Muscle of leg (tissue), 11 donors: ENCODE results near the gene ZNF740. TPM values are rescaled to one million over a fixed set of nuclear protein-coding genes. Genes with fewer than 3 reads are reported as not detected.

ENCODE experiments used
- DNase-seq: peaks from one replicate; pipeline ENCODE4 v3.0.0; 2013
- H3K27ac ChIP-seq: one replicate; pipeline ENCODE4 v1.5.1; 2013; ENCODE audit warnings: mild to moderate bottlenecking, low read length, control low read depth
- H3K27me3 ChIP-seq: one replicate; pipeline ENCODE4 v1.6.1; 2013; ENCODE audit warnings: low read length; ENCODE audit not compliant: control insufficient read depth, insufficient read depth
- H3K36me3 ChIP-seq: one replicate; pipeline ENCODE4 v1.6.1; 2013; ENCODE audit warnings: low read length; ENCODE audit not compliant: control insufficient read depth, insufficient read depth
- H3K4me1 ChIP-seq: one replicate; pipeline ENCODE4 v1.6.1; 2013; ENCODE audit warnings: low read length; ENCODE audit not compliant: control insufficient read depth, insufficient read depth
- H3K4me3 ChIP-seq: one replicate; pipeline ENCODE4 v1.5.1; 2013; ENCODE audit warnings: low read length, control low read depth
- H3K9me3 ChIP-seq: replicated peaks from 2 replicates; pipeline ENCODE4 v1.6.1; 2013; ENCODE audit warnings: low read depth, low read length; ENCODE audit not compliant: control insufficient read depth
- WGBS: methylation state at CpG from one replicate; pipeline ENCODE4 v1.1.5; 2013; ENCODE audit warnings: missing lambda C conversion rate; ENCODE audit not compliant: insufficient coverage; 5-methylcytosine and 5-hydroxymethylcytosine counted together
- polyA plus RNA-seq, 8 donors: library from polyadenylated mRNA; unstranded; fragments of 120-200 nt; gene quantifications; one replicate each; pipeline versions ENCODE4 v1.2.1 to v1.2.3, GENCODE V29; 2013; ENCODE audit warnings: inconsistent platforms in 1 of 8, low replicate concordance in 1 of 8; ENCODE audit not compliant: insufficient read length in 8 of 8, insufficient read depth in 1 of 8
- total RNA-seq: library from RNA; stranded (reverse); fragments of 120-200 nt; gene quantifications from one replicate; pipeline ENCODE4 v1.2.4, GENCODE V29; 2013

The ZNF740 gene
- total and polyA plus RNA-seq, 9 donors, result 19.0 to 36.9 (median 27.6) TPM

DNA sequence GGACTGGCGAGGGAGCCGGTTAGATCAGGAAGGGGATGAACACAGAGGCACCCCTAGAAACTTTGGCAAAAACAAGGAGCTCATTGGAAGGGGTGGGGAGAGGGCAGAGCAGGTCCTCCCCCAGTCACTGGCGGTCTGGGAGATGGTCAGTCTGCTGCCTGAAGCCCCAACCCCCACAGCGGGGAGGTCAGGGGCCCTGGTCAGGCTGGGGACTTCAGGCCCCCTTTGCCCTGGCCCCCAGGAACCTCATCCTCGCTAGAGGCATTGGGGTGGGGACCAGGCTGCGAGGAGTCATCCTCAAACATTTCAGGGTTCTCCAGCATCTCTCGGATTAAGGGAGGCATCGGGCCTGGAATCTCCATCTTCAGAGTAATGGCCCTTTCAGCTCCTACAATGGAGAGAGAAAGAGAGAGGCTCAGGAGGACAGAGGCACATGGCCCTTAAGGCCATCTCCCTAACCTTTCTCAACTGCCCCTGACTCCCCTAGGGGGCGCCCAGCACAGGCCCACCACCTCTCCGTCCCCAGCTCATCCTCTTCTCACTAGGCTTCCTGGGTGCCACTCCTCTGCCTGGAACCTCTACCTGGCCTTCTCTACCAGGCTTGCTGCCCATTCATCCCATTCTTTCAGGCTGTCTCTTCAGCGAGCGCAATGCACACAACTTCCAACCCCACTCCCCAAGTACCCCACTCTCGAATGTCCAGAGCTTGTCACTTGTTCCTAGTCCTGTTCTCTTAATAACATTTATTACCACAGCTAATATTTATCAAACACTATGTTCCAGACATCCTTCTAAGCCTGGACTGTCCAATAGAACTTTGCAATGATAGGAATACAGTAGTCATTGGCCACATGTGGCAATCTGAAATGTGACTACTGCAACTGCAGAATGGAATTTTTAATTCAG is 31.2 kb downstream of the ZNF740 start:
- Histone ChIP-seq H3K9me3 (no peaks in the 10 kb centered on the region), H3K4me3 (no peak overlapping the region), H3K27ac (no peak overlapping the region), H3K36me3 (peaks cover 53% of the 10 kb centered on the region), H3K4me1 (peaks cover 42% of the 10 kb centered on the region), H3K27me3 (no peaks in the 10 kb centered on the region)
- 84% methylated on average over 9 of the region's 13 CpGs for WGBS
- no peak for DNase-seq

DNA sequence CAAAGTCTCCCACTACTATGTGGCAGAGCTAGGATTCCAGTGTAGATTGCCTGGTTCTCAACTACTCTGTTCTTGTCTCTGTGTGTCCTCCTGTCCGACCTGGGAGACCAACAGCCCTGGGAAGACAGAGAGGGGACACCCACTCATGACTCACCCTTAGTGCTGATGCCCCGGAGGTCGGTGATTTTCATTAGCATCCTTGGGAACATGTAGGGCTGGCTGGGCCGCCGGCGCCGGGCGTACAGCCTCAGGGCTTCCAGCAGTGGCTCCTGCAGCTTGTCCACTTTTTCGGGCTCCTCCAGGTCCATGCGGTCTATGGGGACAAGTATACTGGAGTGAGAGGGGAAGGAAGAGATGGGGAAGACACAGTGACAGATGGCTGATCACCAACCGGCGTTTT is 32.4 kb downstream of the ZNF740 start:
- Histone ChIP-seq H3K27me3 (no peaks in the 10 kb centered on the region), H3K9me3 (no peaks in the 10 kb centered on the region), H3K36me3 (peaks cover 53% of the 10 kb centered on the region), H3K4me3 (no peak overlapping the region), H3K4me1 (peaks cover 53% of the 10 kb centered on the region), H3K27ac (no peak overlapping the region)
- DNase-seq, result no peak
- WGBS, result 54% methylated on average over 8 of the region's 12 CpGs

DNA sequence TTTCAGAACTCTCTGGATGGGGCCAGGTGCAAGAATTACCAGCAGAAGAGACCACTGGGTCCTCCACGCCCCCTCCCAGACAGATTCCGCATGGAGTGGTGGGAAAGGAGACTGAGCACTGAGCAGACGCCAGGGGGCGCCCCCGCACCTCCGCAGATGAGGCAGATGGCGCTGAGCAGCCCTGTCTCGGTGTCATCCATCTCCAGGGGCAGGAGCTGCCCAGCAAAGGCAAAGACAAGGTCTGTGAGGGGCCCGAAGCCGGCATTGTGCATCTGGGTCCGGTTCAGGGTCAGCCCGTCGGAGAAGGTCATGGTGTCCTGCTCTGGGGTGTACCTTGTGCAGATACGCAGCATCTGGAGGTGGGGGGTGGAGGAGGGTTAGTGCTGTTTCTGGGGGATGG is 32.8 kb downstream of the ZNF740 start:
- Histone ChIP-seq H3K4me3 (no peak overlapping the region), H3K9me3 (no peaks in the 10 kb centered on the region), H3K27me3 (no peaks in the 10 kb centered on the region), H3K27ac (no peak overlapping the region), H3K4me1 (peaks cover 56% of the 10 kb centered on the region), H3K36me3 (peaks cover 53% of the 10 kb centered on the region)
- WGBS, result 8% methylated on average over 14 of the region's 14 CpGs
- DNase-seq, result peak; percentile 81

DNA sequence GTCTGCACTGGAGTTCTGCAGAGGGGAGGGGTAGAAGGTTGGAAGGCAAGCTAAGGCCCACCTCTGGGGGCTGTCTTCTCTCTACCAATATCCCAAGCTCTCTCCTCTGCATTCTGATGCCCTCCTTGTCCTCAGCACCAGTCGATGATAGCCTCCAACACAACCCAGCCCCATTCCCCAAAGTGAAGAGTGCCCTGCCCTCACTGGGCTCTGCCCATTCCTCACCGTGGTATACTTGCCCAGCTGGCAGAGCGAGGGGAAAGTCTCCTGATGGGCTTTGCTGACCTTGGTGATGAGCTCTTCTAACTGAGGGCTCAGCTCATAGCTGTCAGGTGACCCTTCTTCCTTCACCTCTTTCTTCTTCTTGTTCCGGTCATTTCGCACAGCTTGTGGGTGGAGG is 33.7 kb downstream of the ZNF740 start:
- no peak overlapping the region for H3K4me3 ChIP-seq
- DNase-seq, result no peak
- no peaks in the 10 kb centered on the region for H3K9me3 ChIP-seq
- WGBS, result 91% methylated on average over 5 of the region's 5 CpGs
- H3K27me3 ChIP-seq, result no peaks in the 10 kb centered on the region
- peaks cover 53% of the 10 kb centered on the region for H3K36me3 ChIP-seq
- peaks cover 54% of the 10 kb centered on the region for H3K4me1 ChIP-seq
- H3K27ac ChIP-seq, result no peak overlapping the region

DNA sequence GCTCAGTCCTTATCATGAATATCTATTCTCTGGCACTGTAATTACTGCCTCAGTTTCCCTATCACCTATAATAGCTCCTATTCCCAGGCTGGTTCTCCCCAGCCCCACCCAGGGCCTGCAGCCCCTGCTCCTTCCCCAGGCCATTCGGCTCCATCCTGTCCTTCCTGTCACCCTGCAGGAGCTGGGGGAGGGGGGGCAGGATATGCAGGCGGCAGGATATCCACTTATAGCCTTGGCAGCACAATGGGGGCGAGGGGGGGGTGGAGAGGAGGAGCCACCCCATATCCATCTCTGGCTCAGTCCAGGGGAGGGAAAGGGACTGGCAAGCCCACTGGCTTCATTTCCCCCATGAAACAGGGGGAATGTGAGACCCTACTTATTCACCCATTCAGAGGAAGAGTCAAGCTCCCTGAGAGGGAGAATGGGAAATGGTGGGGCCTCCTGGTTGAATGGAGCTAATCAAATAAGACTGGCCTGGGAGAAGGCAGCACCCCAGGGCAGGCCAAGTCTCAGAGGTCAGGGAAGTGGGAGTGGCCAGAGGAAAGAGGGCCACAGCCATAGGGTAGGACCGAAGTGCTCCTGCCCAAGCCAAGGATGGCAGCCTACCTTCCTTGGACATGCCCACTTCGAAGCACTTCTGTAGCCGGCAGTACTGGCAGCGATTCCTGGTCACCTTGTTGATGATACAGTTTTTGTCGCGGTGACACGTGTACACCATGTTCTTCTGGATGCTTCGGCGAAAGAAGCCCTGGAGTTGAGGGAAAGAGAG is 34.3 kb downstream of the ZNF740 start:
- Histone ChIP-seq H3K27me3 (no peaks in the 10 kb centered on the region), H3K4me1 (peaks cover 60% of the 10 kb centered on the region), H3K36me3 (peaks cover 53% of the 10 kb centered on the region), H3K27ac (peak overlapping the region; percentile 62), H3K4me3 (no peak overlapping the region), H3K9me3 (no peaks in the 10 kb centered on the region)
- WGBS, result 71% methylated on average over 4 of the region's 12 CpGs
- DNase-seq, result no peak

DNA sequence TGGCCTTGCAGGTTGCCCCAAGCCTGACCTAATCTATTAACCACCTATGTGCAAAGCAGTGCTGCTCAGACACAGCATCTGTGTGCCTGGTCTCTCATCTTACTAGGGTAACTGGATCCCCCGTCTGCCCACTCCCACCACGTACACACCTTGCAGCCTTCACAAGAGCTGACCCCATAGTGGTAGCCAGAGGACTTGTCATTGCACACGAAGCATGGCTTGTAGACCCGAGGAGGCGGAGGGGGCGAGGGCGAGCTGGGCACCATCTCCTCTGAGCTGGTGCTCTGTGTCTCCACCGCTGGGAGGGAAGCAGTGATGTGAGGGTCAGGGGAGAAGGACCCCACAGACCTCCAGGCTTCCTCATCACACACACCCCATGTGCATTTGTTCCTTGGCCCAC is 35.0 kb downstream of the ZNF740 start:
- Histone ChIP-seq H3K4me3 (no peak overlapping the region), H3K27ac (peak overlapping the region; percentile 62), H3K9me3 (no peaks in the 10 kb centered on the region), H3K4me1 (peaks cover 60% of the 10 kb centered on the region), H3K36me3 (peaks cover 47% of the 10 kb centered on the region), H3K27me3 (no peaks in the 10 kb centered on the region)
- DNase-seq, result no peak
- WGBS, result 76% methylated on average over 2 of the region's 8 CpGs

- peaks cover 67% of the 10 kb centered on the region for H3K4me1 ChIP-seq
- H3K27ac ChIP-seq, result peak overlapping the region; percentile 49
- DNase-seq, result peak; percentile 17
- H3K27me3 ChIP-seq, result no peaks in the 10 kb centered on the region
- H3K36me3 ChIP-seq, result peaks cover 30% of the 10 kb centered on the region
- WGBS, result 30% methylated on average over 13 of the region's 19 CpGs
- no peak overlapping the region for H3K4me3 ChIP-seq
- H3K9me3 ChIP-seq, result no peaks in the 10 kb centered on the region
These were observed 36.8 kb downstream of the ZNF740 start for GRCh38 chr12:53217051-53217930.

GRCh38 chr12:53217931-53218307 is 37.4 kb downstream of the ZNF740 start:
- WGBS, result 26% methylated on average over 3 of the region's 3 CpGs
- Histone ChIP-seq H3K9me3 (no peaks in the 10 kb centered on the region), H3K27ac (peak overlapping the region; percentile 49), H3K36me3 (peaks cover 24% of the 10 kb centered on the region), H3K27me3 (no peaks in the 10 kb centered on the region), H3K4me3 (peak overlapping the region; percentile 67), H3K4me1 (peaks cover 74% of the 10 kb centered on the region)
- peak; percentile 29 for DNase-seq

DNA sequence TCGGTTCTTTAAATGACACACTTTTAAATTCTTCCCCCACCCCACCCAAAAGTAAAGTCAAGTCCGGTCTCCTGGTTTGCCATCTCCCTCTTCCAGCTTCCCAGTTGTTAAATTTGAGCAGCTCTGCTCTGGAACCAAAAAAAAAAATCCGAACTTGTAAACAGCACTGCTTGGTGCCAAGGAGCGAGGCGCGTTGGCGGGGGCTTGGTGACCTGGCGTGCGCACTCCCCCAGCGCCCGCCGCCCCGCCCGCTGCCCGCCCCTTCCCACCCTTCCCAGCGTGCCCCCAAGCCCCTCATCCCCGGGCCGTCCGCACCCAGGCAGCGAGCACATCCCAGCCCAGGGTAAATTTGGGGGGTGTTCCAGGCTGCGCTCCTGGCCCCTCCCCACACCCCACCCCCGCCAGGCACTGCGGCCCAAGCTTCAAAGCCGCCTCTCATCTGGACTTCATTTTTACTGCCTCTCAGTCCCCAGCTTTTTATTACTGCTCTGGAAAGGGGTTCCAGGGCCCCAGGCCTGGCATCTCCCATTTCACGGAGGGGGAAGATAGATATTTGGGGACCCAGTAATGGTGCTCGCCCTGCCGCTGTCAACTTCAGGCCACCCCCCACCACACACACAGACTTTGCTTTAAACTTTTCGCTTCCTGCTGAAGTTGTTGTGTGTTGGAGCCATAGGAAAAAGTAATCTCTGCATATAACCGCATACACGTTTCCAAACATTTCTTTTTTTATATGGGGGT is 38.2 kb downstream of the ZNF740 start:
- WGBS, result 5% methylated on average over 15 of the region's 30 CpGs
- H3K4me3 ChIP-seq, result peak overlapping the region; percentile 67
- no peaks in the 10 kb centered on the region for H3K9me3 ChIP-seq
- DNase-seq, result peak; percentile 78
- H3K27me3 ChIP-seq, result no peaks in the 10 kb centered on the region
- H3K4me1 ChIP-seq, result peaks cover 76% of the 10 kb centered on the region
- peak overlapping the region; percentile 100 for H3K27ac ChIP-seq
- H3K36me3 ChIP-seq, result peaks cover 18% of the 10 kb centered on the region
